NCI-H2227 (cell line): Measurements from ENCODE around the gene CCL28.
"Not testable (repeated sequence)": the region's sequence is repeated elsewhere in the genome, so short reads cannot be mapped to it uniquely, and the experiment has no call there.

Experiments
- DNase-seq: peaks from one replicate; lab custom pipeline; 2025; ENCODE audit not compliant: unreplicated experiment; lab: John Stamatoyannopoulos, UW

CCL28 gene, protein sequence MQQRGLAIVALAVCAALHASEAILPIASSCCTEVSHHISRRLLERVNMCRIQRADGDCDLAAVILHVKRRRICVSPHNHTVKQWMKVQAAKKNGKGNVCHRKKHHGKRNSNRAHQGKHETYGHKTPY

GRCh38 chr5:43412156-43412555 is at the start of gene CCL28:
CCL28 (minus strand) TSS chr5:43412391; CDS start chr5:43412316, 75 bp downstream.
- no peak for DNase-seq

- no peak for DNase-seq
Measured at GRCh38 chr5:43461066-43461465, 48.9 kb upstream of the CCL28 start.

DNA sequence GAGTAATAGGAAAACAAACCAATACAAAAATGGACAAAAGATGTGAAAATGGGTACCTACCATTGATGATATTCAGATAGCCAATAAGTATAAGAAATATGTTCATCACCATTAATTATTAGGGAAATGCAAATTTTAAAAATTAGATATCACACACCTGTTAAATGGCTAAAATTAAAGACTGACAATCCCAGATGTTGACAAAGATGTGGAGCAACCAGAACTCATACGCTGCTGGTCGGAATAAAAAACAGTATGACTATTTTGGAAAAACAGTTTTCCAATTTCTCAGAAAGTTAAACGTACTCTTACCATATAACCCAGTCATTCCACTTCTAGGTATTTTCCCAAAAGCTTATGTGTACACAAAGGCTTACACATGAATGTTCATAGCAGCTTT is 44.4 kb upstream of the CCL28 start:
- DNase-seq: no peak

DNA sequence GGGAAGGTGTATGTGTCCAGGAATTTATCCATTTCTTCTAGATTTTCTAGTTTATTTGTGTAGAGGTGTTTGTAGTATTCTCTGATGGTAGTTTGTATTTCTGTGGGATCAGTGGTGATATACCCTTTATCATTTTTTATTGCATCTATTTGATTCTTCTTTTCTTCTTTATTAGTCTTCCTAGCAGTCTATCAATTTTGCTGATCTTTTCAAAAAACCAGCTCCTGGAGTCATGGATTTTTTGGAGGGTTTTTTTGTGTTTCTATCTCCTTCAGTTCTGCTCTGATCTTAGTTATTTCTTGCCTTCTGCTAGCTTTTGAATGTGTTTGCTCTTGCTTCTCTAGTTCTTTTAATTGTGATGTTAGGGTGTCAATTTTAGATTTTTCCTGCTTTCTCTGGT is 29.4 kb upstream of the CCL28 start:
- not testable (repeated sequence) for DNase-seq

DNA sequence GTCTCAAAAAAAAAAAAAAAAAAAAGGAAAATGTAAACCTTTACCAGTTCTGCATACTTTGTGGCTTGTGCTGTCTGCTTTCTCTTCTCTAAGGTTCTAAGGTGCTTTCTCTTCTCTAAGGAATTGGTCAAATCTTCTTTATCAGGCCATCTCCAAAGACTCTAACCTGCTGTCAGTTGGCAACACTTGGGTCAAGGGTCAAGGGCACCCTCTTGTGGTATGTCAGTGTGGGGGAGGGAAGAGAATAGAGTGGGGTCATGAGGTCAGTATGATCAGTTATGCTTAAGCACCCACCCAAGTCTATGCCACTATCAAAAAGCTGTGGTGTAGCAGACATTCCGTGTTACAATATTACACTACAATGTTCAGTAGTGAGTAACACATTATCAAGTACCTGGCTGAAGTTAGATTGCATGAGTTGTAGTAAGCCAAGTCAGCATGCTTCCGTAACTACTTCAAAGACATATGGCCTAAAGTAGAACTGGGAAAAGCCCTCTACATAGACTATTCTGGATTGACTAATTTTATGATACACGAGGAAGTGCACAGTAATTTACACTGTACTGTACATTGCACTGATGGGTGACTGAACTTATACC is 25.0 kb upstream of the CCL28 start:
- DNase-seq: no peak

- DNase-seq: no peak
Measured at GRCh38 chr5:43433382-43433781, 21.2 kb upstream of the CCL28 start.

DNA sequence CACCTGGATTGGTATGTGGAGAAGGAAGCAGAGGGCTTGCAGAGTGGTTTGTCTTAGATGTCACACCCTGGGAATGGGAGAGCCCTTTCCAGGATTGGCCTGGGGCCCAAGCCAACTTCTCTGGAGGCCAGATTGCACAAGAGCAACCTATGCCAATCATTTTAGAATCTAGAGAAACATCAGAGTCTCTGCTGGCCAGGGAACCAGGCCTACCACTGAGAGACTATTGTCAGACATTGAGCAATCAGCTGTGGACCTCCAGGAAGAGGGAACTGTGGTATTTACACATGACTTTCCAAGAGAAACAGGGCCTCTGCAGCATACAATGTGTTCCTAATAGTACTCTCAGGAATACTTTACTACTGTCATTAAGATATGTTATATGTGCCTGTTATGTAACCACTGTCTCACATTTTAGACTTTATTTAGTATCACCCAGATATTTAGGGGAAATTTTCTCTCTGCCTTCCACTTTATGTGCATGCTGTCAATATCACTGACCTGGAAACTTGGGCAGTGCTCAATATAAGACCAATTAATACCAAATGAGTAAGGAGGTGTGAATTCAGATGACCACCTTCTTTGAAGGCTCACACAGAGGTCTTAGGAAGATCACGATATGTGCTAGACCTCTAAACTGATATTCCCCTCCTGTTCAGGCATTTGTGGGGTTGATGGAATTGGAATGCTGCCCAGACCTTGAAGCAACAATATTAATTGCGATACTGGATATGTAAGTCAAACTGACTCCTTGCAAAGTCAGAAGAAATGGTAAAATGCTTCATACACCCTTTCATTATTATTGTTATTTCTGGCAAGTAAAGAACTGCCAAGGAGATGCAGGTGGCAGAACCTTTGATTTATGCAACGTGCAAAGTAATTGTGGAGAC is 20.5 kb upstream of the CCL28 start:
- DNase-seq: no peak

DNA sequence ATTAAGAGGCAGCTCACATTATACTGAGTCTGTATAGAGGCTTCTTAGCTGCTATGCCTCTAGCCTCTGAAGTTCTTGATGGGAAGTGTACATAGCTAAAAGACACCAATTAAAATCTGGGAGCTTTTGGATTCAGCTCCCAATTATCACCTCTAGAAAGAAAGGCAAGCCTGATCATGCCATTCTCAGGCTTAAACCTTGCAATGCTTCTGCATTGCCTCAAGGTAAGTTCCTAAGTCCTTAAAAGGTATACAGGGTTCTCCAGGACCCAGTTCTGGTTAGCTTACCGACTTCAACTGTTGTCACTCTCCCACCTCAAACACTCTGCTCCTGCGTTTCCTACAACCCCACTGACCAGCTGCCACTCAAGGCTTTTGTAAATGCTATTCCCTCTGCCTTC is 17.5 kb upstream of the CCL28 start:
- no peak for DNase-seq

GRCh38 chr5:43429016-43429415 is 16.8 kb upstream of the CCL28 start:
- no peak for DNase-seq

DNA sequence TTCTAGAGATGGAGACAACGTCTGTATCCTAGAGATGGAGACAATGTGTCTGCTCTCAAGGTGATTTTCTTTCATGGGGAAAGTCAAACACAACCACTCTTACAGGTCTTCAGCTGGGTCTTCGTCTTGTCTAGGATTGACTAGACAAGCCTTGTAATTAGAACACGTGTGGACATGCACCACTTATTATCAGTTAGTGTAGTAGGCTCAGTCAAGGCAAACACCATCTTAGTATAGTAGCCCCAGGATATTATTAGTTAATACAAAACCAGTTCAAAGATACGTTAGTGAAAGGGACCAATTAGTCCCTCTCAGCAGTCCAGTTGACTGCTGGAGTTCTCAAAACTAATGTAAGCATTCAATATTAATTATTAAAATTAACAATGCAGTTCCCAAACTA is 15.1 kb upstream of the CCL28 start:
- no peak for DNase-seq

DNA sequence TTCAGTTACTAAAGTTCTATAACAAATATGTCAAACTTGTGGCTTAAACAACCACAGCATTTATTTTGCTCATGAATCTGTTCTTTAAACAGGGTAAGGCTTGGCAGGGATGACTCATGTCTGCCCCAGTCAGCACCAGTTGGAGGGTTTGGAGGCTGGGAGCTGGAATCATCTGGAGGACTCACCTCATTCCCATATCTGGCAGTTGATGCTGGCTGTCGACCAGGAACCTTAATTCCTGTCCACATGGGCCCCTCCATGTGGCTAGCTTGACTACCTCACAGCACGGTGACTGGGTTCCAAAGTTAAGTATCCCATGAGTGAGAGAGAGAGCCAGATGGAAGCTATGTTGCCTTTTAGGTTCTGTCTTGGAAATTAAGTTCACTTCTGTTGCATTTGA is 13.8 kb upstream of the CCL28 start:
- DNase-seq: no peak

DNA sequence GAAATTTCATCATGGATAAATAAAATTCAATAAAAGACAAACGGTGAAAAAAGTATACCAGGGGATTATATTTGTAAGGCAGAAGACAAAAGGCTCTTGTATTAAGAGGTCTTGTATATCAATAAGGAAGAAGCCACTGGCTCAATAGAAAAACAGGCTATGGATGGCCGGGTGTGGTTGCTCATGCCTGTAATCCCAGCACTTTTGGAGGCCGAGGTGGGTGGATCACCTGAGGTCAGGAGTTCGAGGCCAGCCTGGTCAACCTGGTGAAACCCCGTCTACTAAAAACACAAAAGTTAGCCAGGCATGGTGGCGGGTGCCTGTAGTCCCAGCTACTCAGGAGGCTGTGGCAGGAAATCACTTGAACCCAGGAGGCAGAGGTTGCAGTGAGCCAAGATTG is 10.9 kb upstream of the CCL28 start:
- DNase-seq: not testable (repeated sequence)

- DNase-seq: no peak
Measured at GRCh38 chr5:43422143-43422542, 10.0 kb upstream of the CCL28 start.

DNA sequence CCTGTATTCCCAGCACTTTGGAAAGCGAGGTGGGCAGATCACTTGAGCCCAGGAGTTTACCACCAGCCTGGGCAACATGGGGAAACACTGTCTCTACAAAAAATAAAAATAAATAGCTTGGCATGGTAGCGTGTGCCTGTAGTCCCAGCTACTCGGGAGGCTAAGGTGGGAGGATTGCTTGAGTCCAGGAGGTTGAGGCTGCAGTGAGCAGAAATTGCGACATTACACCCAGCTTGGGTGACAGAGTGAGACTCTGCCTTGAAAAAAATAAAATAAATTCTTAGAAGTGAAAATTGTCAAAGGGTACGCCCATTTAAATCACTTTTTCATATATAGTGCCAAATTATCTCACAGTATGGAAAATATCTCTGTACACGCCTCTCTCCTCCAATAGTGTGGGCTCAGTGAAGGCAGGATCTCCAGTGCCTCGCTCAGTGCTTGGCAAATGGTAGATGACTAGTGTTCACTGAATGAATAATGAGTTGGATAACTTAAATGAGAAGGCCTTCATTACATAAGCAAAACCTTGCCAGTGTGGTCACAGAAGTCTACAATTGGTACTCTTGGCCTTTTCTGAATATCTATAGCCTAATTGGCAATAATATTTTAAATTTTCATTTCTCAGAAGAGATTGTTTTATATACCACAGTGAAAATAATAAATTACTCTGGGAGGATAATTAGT is 9.4 kb upstream of the CCL28 start:
- DNase-seq: no peak

DNA sequence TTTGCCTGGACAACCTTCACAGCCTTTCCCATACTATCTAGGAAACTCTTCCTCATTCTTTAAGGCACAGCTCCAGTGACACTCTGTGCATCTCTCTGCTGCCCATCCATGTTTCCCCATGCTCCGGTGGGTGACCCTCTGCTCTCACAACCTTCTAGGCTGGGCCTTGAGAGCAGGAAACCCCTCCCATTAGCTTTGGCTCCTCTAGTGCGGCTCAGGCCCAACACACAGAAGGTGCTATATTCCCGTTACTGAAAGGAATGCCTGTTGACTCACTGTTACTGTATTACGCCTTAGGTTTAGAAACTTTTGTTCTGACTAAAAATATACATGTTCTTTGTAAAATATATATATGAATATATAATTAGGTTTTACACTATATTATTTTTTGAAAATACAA is 8.1 kb upstream of the CCL28 start:
- no peak for DNase-seq

DNA sequence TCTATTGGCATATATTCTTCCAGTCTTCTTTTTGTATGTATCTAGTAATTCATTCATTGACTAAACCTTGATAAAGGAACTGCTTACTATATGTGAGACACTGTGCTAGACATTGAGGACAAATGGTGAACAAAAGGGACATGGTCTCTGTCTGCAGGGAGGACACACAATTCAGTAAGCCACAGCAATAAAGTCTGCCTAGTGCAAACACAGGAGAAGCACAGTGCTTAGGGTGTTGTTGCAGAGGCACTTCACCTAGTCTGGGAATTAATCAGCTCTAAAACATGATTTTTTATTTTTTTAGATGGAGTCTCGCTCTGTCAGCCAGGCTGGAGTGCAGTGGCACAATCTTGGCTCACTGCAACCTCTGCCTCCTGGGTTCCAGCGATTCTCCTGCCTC is 6.4 kb upstream of the CCL28 start:
- no peak for DNase-seq

DNA sequence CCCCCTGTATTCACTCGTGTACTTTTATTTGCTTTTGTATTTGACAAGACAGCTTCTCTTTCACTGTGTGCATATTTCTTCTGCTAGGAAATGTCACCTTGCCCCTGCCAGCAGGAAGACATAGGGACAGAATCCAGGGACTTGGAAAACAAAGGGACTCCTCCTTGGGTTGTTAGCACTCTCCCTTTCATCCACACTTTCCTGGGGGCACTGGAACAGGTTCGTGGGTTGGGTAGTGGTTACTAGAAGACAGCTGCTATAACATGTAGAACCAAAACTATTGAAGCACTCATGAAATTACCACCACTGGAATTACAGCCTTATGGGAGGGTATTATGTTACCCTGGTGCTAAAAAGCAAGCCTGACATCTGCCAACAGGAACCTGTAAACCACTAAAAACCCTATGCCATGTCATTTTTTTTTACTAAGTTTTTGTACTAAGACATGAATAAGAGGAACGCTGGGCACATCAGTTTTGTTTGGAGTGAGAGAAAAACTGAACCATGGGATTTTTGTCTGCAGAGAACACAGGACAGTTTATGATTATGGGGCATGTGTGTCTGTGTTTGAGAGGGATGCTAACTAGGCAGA is 4.7 kb upstream of the CCL28 start:
- DNase-seq: no peak

- DNase-seq: no peak
Measured at GRCh38 chr5:43415935-43416802, 4.0 kb upstream of the CCL28 start.

DNA sequence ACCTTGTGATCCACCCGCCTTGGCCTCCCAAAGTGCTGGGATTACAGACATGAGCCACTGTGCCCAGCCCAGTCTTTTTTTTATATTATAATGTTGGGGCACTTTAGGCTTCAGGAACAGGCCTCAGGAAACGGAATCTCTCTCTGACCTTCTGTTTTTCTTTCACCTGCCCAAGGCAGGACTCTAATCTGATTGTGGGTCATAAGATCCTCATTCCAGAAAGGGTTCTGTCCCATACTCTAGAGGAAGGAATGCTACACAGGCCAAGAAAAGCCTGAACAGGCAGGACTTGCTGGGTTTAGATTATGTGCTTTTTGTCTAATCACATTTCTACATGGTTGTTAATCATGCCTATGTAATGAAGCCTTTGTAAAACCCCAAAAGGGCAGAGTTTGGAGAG is 1.8 kb upstream of the CCL28 start:
- DNase-seq: no peak

DNA sequence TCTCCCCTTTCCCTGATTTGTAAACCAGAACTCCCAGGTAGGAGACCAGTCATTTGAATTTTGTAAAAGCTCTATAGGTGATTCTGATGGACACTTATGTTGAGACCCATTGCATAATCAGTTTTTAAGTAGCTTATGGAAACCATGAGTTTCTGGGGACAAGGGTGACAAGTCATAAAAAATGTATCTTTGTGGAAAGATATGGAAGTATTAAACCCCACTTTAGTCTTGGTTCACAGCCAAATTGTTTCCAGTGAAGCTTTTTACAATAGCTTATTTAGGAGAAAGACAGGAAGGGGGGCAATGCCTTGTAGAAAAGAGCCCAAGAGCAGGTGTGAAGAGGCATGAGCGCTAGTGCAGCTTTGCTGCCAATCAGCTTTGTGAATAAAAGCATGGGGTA is 453 bp upstream of the CCL28 start:
- DNase-seq: no peak
